ENCODE results near the gene BUD23. TPM values are rescaled to one million over a fixed set of nuclear protein-coding genes. Genes with fewer than 3 reads are reported as not detected.

BUD23 gene
- total and polyA plus RNA-seq, 9 of the 15 experiments (the other 6 are each of a cell fraction or from before 2014, with no cell fraction given) = 79.5 to 270 (median 150) TPM

- TF ChIP-seq THAP12 (CRISPR knock-in tag; IDR thresholded peaks at IDR 0.05) (peak; percentile 84), ZBTB11 (CRISPR knock-in tag; IDR thresholded peaks at IDR 0.05) (peak; percentile 16 to 55 (median 51); a peak in 3 of 6 replicates), ZNF717 (CRISPR knock-in tag; IDR thresholded peaks at IDR 0.05) (no peak), TRIM28 (IDR thresholded peaks at IDR 0.05) (no peak), PURB (CRISPR knock-in tag; IDR thresholded peaks at IDR 0.05; ENCODE audit: low read depth) (no peak), ZEB2 (IDR thresholded peaks at IDR 0.05) (peak; percentile 86), USF2 (CRISPR knock-in tag; IDR thresholded peaks at IDR 0.05) (0 out of 2 replicates have a peak, but pooled peaks have one; percentile 8), ZNF134 (CRISPR knock-in tag; conservative IDR thresholded peaks at IDR 0.05) (no peak; the same call in 1 of the 2 replicates), CEBPZ (IDR thresholded peaks at IDR 0.05; ENCODE audit: borderline replicate concordance, low read depth, low read length) (no peak), JUN (IDR thresholded peaks at IDR 0.05; ENCODE audit: borderline replicate concordance, low read depth, low read length) (peak; percentile 85), JUN (CRISPR knock-in tag; IDR thresholded peaks at IDR 0.05; ENCODE audit: borderline replicate concordance) (no peak), ETV5 (CRISPR knock-in tag; IDR thresholded peaks at IDR 0.05; ENCODE audit: low read depth) (0 out of 2 replicates have a peak, but pooled peaks have one; percentile 55), SMARCE1 (IDR thresholded peaks at IDR 0.05) (0 out of 2 replicates have a peak, but pooled peaks have one; percentile 12), ATF3 (IDR thresholded peaks at IDR 0.05) (peak; percentile 90), ATF3 (CRISPR knock-in tag; conservative IDR thresholded peaks at IDR 0.05) (peak; percentile 79; the same call in 1 of the 2 replicates), EGR1 (conservative IDR thresholded peaks at IDR 0.05) (peak; percentile 71)
Observed at GRCh38 chr7:73738612-73739386, 55.4 kb downstream of the BUD23 start, which contains the start of gene ABHD11 (continued).
